Measurements from ENCODE around the gene FGF18. TPM values are rescaled to one million over a fixed set of nuclear protein-coding genes. Genes with fewer than 3 reads are reported as not detected.
"Not testable (repeated sequence)": the region's sequence is repeated elsewhere in the genome, so short reads cannot be mapped to it uniquely, and the experiment has no call there.

The FGF18 gene
- total RNA-seq, 1 donor from 2014 or later = 0.82 TPM

DNA sequence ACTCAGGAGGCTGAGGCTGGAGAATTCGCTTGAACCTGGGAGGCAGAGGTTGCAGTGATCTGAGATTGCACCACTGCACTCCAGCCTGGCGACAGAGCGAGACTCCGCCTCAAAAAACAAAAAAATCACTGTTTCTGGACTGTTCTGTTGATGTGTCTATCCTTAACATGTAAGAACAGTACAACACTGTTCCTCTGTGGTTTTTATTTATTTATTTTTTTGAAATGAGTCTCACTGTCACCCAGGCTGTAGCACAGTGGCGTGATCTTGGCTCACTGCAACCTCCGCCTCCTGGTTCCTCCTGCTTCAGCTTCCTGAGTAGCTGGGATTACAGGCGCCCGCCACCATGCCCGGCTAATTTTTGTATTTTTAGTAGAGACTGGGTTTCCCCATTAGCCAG is 20.8 kb upstream of the FGF18 start:
- not testable (repeated sequence) for FAIRE-seq; DNase-seq (ENCODE audit: low spot score in 2 of 2)

DNA sequence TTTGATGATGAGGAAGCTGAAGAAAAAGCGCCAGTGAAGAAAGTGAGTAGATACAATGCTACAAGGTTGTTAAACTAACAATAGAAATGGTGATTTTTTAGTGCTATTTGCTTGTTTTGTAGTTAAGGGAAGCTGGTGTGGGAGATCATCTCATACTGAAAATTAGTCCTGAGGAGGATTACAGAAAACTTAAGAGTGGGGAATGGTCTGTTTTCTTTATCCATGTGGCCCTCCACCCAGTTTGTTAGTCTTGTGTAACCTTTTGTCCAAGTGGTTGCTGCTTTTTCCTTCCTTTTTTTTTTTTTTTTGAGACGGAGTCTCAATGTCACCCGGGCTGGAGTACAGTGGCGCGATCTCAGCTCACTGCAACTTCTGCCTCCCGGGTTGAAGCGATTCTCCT is 19.3 kb upstream of the FGF18 start:
- no peak for FAIRE-seq

DNA sequence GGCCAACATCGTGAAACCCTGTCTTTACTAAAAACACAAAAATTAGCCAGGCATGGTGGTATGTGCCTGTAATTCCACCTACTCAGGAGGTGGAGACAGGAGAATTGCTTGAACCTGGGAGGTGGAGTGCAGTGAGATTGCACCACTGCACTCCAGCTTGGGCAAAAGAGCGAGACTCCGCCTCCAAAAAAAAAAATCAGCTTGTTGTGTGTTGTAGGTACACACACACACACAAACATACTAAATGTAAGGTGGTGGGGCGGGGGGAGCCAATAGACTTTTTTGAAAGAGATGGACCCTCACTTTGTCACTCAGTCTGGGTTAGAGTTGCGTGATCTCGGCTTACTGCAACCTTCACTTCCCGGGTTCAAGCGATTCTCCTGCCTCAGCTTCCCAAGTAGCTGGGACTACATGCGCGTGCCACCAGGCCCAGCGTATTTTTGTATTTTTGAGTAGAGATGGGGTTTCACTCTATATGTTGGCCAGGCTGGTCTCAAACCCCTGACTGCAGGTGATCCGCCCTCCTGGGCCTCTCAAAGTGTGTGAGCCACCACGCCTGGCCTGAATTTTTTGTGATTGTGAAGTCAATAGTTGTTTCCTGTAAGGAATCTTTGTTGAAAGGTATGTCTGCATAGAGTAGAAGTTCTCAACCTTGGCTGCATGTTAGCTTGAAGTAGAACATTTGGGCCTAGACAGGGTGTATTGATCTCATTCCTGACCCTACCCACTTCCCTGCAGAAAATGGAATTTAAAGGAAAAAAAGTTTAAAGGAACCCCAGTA is 18.1 kb upstream of the FGF18 start:
- DNase-seq (ENCODE audit: low spot score in 2 of 2) (no peak), FAIRE-seq (no peak)

More for the DNA sequence above, 19.3 kb upstream of the FGF18 start:
- DNase-seq (ENCODE audit: low spot score in 2 of 2) = no peak

DNA sequence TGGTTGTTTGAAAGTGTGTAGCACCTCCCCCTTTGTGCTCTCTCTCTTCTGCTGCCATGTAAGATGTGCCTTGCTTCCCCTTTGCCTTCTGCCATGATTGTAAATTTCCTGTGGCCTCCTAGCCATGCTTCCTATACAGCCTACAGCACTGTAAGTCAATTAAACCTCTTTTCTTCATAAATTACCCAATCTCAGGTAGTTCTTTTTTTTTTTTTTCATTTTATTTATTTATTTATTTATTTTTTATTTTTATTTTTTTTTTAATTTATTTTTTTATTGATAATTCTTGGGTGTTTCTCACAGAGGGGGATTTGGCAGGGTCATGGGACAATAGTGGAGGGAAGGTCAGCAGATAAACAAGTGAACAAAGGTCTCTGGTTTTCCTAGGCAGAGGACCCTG is 16.7 kb upstream of the FGF18 start:
- not testable (repeated sequence) for FAIRE-seq

DNA sequence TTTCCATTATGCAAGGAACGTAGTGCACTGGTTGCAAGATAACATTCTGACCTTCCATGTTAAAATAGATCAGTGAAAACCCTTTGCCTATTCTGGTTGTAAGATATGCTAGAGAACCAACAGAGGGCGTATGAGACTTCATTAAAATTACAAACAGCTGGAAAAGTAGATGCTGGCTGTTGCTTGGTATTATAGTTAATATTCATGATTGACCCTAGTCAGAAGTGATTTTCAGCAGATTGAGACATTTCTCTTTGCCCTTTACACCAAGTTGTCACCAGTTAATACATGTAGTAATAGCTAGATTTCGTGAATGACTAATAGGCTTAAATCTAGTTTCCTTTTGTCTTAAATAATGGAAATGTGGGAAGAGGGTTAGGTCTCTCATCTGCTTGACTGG is 13.8 kb upstream of the FGF18 start:
- FAIRE-seq (no peak), DNase-seq (ENCODE audit: low spot score in 2 of 2) (no peak)

More for the DNA sequence above, 16.7 kb upstream of the FGF18 start:
- not testable (repeated sequence) for DNase-seq (ENCODE audit: low spot score in 2 of 2)

DNA sequence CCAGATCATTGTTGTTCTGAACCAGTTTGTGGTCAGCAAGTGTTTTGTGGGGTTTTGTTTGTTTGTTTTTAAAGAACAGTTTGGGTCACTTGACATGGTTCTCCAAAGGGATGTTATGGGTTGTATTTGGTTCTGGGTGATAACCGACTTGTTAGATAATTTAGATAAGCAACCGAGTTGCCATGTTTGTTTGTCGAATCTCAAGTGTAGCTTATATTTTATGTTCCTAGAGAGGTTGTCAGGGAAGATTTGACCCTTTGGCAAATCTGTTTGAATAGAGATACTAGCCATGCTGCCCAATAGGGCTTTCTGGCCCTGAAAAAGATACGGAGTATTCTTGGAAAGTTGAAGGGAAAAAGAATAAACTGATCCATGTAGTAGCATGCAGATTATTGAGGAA is 12.2 kb upstream of the FGF18 start:
- FAIRE-seq = no peak

DNA sequence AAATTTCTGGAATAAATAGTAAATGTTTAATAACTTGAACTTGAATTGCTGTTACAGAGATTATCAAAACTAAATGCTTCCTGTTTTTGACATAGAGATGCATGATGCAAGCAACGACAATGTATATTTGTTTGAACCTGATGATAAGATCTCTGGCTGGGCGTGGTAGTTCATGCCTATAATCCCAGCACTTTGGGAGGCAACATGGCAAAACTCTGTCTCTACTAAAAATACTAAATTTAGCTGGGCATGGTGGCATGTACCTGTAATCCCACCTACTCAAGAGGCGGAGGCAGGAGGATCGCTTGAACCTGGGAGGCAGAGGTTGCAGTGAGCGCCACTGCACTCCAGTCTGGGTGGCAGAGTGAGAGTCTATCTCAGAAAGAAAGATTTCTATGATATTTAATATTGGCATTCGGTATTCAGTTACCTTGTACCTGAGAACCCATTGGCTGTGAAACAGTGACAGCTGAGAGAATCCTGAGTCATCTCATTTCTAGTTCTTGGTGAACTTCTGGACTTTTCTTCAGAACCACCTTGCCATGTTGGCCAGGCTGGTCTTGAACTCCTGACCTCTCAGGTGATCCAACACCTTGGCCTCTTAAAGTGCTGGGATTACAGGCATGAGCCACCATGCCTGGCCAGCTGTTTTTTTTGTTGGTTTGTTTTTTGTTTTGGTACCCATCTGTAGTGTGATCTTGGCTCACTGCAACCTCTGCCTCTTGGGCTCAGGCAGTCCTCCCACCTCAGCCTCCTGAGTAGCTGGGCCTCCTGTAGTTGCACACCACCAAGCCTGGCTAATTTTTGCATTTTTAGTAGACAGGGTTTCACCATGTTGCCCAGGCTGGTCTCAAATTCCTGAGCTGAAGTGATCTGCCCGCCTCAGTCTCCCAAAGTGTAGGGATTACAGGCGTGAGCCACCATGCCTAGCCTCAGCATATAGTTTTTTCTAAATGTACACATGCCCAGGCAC is 10.0 kb upstream of the FGF18 start:
- DNase-seq (ENCODE audit: low spot score in 2 of 2) = no peak
- FAIRE-seq = no peak

More for the DNA sequence above, 12.2 kb upstream of the FGF18 start:
- DNase-seq (ENCODE audit: low spot score in 2 of 2) = no peak

DNA sequence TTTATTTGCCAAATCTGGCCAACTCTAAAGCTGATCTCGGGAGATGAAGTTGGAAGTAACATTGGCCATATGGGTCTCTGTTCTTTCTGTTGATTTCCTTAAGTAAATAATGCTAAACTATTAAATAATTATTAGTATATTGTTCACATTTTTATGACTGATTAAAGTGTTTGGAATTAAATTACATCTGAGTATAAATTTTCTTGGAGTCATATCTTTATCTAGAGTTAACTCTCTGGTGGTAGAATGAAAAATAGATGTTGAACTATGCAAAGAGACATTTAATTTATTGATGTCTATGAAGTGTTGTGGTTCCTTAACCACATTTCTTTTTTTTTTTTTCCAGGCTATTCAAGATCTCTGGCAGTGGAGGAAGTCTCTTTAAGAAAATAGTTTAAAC is 9.3 kb upstream of the FGF18 start:
- DNase-seq (ENCODE audit: low spot score in 2 of 2) (no peak), FAIRE-seq (no peak)

DNA sequence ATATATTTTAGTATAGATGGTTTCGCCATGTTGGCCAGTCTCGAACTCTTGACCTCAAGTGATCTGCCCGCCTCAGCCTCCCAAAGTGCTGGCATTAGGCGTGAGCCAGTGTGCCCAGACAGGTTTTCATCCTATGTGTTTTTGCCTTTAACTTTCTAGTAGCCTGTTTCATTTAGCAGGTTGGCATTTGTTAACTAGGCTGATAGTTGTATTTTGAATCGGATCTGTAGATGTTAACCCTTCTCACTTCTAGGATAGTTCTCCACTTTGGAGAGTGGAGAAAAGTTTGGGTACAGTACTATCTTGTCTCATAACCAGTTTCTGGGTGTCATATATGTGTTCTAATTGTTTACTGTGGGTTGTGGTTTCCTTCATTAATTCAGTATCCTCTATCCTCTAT is 7.3 kb upstream of the FGF18 start:
- FAIRE-seq = no peak

DNA sequence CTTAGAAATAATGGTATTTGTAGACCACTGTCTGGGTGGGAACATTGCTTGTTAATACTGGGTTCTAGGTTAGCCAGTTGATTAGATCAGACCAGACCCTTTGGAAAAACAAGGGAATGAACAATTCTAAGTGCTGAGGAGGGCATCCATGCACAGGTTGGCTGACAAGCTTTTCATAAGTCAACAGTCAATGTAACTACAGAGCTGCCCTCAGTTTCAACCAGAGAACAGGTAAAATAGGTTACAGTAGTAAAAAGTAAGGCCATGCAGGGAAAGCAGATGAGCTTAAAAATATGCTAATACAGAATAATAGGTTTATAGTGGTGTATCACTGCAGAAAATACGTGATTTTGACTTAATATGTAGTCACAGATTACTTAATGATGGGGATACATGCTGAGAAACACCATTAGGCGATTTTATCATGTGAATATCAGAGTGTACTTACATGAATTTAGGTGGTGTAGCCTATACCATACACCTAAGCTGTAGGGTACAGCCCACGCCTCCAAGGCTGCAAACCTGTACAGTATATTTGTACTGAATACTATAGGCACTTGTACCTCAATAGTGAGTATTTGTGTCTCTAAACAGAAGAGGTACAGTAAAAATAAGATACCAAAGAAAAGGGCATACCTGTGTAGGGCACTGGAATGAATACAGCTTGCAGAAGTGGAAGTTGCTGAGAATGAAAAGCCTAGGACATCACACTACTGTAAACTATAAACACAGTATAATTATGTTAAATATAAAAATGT is 6.1 kb upstream of the FGF18 start:
- FAIRE-seq = no peak
- DNase-seq (ENCODE audit: low spot score in 2 of 2) = no peak

More for the DNA sequence above, 7.3 kb upstream of the FGF18 start:
- no peak for DNase-seq (ENCODE audit: low spot score in 2 of 2)

DNA sequence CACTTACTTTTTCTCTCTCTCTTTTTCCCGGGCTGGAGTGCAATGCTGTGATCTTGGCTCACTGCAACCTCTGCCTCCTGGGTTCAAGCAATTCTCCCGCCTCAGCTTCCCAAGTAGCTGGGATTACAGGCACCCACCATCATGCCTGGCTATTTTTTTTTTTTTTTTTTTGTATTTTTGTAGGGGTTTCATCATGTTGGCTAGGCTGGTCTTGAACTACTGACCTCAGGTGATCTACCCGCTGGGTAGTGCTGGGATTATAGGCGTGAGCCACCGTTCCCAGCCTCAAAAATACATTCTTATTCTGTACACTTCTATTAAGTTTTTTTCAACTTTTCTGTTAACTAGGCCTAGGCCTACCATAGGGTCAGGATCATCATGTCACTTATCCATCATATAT is 5.5 kb upstream of the FGF18 start:
- not testable (repeated sequence) for DNase-seq (ENCODE audit: low spot score in 2 of 2); FAIRE-seq

DNA sequence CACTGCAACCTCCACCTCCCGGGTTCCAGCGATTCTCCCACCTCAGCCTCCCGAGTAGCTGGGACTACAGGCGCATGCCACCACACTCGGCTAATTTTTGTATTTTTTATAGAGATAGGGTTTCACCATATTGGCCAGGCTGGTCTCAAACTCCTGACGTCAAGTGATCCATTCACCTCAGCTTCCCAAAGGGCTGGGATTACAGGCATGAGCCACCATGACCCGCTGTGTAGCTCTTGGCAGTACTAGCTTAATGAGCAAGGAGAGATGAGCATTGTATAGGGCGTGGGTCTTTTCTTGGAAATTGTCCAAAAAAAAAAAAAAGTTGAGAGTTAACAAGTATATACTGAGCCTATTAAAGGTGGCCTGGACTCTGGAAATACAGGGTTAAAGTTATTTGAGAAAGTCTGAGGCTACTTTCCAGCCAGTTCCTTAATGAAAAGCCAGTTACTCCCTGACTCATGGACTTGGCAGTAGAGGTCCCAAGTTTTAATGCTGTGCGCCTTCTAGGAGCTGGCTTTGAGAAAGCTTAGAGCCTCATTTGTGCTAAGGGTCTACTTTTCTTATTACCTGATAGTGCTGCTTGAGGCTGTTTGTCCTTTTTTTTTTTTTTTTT is 4.2 kb upstream of the FGF18 start:
- FAIRE-seq (no peak), DNase-seq (ENCODE audit: low spot score in 2 of 2) (no peak)

DNA sequence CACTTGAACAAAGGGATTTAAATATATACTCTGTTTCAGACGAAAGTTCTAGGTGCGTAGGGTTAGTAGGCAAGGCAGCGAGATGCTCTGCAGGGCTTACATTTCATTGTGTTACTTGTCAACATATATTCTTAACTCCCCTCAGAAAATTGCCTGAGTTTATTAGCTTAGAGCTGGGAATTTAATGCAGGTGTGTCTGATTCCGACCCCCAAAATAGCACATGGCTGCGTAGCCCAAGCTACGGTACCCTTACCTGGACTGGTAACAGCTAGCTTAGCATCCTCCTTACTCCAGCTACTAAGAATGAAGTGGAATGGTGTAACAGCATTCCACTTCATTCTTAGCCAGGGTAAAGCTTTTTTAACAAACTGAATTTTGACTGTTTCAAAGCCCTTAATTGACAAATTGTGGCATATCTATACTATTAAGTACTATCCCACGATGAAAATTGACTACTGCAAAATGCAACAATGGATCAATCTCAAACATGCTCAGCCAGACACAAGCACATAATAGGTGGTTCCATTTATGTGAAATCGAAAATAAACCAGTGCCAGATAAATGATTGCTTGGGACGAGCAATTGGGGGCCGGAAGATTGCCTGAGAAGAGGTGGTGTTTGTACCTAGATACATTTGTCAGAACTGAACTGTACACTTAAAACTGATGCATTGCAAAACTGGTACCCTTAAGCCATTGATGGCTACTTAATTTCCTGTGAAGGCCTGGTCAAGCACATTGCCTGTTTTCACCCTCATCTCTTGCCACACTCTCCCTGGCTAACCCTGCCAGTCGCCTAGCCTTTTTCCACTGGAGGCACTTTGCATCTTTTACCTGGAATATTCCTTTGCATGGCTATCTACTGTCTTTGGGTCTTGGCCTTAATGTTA is 3.0 kb upstream of the FGF18 start:
- no peak for DNase-seq (ENCODE audit: low spot score in 2 of 2)
- no peak for FAIRE-seq

DNA sequence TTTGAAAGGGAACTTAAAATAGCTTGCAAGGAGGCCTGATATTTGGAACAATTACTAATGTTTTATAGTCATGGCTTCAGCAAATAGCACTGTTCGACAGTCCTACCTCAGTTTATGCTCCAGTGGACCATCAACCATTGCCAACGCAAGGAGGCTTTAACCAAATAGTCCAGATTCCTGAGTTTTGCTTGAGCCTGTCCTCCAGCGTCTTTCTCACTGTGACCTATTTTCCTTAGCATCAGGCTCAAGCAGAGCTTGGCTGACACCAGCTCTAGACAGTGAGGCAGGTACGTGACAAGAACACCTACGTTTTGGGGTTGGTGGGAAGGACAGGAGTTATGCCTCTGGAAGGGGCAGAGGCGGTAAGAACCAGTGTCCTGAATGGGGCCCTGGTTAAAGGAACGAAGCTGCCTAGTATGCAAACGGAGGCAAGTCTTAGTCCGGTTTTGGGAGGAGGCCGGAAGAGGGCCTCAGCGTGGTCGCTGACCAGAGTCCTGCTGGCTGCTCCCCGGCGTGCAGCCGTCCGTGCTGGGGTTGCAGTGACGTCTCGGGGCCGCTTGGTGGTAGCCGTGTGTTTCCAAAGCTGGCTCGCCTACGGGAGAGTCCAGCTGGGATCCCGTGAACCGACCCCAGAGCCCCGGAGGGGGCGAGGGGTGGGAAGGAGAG is 998 bp upstream of the FGF18 start:
- DNase-seq (ENCODE audit: low spot score in 2 of 2) = peak; percentile 85 to 91
- no peak for FAIRE-seq

DNA sequence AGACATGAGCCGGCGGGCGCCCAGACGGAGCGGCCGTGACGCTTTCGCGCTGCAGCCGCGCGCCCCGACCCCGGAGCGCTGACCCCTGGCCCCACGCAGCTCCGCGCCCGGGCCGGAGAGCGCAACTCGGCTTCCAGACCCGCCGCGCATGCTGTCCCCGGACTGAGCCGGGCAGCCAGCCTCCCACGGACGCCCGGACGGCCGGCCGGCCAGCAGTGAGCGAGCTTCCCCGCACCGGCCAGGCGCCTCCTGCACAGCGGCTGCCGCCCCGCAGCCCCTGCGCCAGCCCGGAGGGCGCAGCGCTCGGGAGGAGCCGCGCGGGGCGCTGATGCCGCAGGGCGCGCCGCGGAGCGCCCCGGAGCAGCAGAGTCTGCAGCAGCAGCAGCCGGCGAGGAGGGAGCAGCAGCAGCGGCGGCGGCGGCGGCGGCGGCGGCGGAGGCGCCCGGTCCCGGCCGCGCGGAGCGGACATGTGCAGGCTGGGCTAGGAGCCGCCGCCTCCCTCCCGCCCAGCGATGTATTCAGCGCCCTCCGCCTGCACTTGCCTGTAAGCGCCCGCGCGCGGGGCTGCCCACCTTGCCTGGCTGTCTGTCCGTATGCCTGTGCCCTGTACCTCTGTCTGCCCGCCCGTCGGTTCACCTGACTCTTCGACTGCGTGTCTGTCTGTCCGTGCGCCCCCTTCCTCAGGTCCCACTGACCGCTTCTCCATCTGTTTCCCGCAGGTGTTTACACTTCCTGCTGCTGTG is 412 bp downstream of the FGF18 start:
- DNase-seq (ENCODE audit: low spot score in 2 of 2) = peak; percentile 43 to 52

DNA sequence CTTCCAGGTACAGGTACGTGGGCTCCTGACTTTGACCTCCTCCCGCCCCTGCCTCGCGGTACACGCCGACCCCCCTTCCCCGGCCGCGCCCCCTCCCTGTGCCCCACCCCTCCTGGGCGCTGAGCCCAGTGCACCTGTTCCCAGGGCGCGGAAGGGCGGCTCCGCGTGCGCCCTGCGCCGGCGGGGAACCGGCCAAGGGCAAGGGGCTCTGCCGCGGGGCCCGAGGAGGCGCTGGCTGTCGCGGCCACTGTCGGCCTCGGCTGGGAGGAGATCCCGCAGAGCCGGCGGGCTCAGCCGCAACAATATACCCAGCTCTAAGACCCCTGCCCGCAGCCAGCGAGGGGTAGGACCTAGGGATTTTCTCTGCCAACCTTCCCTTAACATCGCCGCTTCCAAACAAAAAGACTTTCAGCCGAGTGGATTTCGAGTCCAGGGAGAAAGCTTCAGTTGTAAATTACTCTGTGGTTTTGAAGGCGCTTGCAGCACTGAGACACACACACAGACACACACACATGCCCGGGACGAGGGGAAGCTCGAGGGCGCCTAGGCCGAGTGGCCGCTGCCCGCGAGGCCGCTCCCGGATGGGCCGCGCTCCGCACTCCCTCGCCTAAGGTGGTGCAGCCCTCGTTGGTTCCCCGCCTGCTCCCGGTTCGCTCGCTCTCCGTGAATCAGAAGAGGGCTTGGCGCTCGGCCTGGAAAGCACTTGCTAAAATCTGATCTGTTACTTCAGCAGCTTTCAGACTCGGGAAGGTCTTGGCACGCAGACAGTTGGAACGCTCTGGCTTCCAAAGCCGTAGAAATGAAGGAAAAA is 1.2 kb downstream of the FGF18 start:
- FAIRE-seq (no peak), DNase-seq (ENCODE audit: low spot score in 2 of 2) (peak; percentile 55 to 60)

More for the DNA sequence above, 412 bp downstream of the FGF18 start:
- no peak for FAIRE-seq

All from frontal cortex (tissue), 4 donors.